ENCODE results near the gene LSP1.
"Not testable (repeated sequence)": the region's sequence is repeated elsewhere in the genome, so short reads cannot be mapped to it uniquely, and the experiment has no call there.

LSP1 gene

DNA sequence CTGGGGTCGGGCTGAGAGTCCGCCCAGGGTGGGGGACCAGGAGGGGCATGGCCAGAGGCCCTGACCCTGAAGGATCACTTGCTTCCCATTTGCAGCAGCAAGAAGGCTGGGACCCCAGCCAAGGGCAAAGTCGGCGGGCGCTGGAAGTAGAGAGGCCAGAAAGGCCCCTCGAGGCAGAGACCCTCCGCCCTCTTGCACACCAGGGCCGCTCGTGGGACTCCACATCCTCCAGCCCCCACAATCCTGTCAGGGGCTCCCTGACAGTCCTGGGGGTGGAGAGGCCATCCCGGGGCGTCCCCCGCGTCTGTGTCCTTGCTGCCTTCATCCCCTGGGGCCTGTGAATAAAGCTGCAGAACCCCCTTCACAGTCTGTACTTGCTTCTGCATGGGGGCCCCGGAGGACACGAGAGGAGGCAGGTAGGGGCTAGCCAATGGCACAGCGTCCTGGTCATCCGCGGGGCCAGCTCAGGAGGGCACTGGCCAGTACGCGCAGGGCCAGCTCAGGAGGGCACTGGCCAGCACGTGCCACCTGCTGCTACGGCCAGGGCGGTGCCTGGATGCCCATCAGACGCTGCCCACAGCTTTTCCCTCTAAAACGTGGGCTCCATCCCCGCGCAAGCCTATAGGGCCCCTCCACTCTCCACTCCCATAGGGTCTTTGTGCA, 85.6 kb downstream of the LSP1 start:
- DNase-seq (ENCODE audit: low read depth, low spot score), result no peak

DNA sequence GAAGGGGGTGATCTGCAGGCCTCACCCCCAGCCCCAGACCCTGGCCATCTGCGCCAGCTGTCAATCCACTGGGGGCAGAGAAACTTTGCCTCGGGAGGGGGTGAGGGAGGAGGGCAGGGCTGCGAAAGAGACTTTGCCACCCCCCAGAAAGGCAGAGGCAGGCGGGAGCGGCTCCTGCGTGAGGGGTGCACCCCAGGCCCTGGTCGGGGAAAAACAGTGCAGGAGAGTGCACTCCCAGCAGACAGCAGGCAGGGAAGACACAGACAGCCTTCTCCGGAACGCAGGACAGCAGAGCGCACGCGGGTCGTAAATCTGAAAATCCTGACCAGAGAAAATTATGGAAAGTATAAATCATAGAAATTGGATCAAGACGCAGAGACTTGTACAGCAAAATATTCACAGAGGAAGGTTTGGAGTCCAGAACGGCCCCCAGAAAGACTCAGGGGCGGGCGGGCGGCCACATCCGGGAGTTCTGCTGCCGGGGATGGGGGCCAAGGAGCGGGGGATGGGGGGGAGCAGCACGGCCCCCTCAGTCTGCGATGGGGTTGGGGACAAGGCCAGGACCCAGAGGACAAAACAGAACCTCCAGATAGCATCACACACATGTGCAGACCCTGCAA, 86.2 kb downstream of the LSP1 start:
- no peak for DNase-seq (ENCODE audit: low read depth, low spot score)

DNA sequence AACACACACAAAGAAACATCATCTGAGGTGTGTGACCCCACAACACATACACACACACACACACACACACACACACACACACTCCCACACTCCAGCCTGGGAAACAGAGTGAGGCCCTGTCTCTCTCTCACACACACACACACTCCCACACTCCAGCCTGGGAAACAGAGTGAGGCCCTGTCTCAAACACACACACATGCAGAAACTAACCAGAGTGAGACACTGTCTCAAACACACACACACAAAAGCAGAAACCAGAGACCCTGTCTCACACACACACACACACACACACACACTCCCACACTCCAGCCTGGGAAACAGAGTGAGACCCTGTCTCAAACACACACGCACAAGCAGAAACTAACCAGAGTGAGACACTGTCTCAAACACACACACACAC, 86.9 kb downstream of the LSP1 start:
- DNase-seq (ENCODE audit: low read depth, low spot score), result not testable (repeated sequence)
